HG03558 (cell line): ENCODE measurements around the gene DENND11.

Source experiments
- ATAC-seq: cut with Tn5 transposase; IDR thresholded peaks from one replicate; pipeline ENCODE4 v1.9.1; 2021; ENCODE audit warnings: moderate number of reproducible peaks; ENCODE audit not compliant: unreplicated experiment; ENCODE audit errors: extremely low read depth

The DENND11 gene, protein sequence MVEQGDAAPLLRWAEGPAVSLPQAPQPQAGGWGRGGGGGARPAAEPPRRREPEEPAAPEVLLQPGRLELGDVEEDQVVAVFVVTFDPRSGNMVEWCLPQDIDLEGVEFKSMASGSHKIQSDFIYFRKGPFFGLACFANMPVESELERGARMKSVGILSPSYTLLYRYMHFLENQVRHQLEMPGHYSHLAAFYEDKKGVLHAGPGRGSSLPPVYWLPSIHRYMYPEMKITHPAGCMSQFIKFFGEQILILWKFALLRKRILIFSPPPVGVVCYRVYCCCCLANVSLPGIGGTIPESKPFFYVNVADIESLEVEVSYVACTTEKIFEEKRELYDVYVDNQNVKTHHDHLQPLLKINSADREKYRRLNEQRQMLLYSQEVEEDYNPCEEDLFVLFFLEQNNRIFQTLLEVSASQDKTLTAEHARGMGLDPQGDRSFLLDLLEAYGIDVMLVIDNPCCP

DNA sequence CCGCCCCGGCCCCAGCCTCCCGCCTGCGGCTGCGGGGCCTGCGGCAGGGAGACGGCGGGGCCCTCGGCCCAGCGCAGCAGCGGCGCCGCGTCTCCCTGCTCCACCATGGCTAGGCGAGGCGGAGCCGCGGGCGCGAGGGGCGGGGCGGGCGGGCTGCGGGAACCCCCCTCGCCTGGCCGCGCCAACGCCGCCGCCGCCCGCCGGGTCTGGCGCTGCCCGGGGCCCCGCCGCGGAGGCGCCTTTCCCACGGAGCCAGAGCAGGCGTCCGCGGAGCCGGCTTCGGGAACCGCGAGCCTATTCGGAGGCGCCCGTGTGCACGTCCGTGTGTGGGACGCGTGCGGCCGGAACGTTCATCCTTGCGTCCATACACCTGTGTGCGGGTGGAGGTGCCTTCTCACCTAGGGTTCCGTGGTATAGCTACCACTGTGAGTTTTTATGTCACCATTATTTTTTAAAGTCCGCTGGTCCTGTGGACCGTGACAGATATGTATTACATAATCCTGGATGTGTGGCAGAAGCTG is at the start of gene DENND11:
DENND11 (minus strand) TSS at position 120 of the 521 bp plus-strand sequence; CDS start at position 107, 13 bp downstream.
- peak; percentile 40 for ATAC-seq

DNA sequence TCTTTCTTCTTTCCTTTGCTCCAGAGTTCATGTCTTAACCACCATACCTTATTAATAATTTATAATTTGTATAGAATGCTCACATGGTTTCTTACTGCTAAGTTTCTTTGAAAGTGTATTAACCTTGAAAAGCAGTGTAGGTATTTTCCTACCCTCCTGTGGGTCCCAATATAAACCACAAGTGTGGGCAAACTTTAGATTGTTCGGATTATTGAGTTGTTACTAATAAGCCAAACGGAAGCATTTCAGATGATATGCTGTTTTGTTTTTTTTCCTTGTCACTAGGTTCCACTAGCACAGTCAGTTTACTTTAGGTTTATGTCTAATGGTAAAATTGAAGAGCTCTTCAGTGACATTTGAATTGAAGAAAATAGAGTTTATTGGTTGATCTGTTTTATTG is 46.4 kb upstream of the DENND11 start:
- no peak for ATAC-seq

GRCh38 chr7:141744131-141744530 is 42.2 kb upstream of the DENND11 start:
- no peak for ATAC-seq

DNA sequence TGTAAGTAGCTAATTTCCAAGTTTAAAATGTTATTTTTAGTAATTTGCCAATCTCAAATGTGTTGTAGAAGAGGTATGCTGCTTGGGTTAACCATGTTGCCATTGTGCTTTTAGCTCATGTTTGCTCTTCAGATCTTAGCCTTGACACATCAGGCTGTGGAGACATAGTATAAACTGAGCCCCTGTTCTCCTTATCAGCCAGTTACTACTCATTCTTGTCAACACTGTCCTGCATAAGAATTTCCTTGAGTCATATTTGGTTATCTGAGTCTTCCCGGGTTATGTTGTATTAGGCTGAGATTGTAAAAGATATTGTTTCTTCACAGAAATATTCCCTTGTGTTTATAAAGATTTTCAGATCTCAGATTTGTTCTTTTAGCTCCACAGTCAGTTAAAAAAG is 40.3 kb upstream of the DENND11 start:
- ATAC-seq = no peak

GRCh38 chr7:141739250-141739649 is 37.3 kb upstream of the DENND11 start:
- ATAC-seq = no peak

- ATAC-seq = peak; percentile 7
These were observed 36.6 kb upstream of the DENND11 start for GRCh38 chr7:141738592-141739013.

GRCh38 chr7:141737836-141738591 is 36.0 kb upstream of the DENND11 start, which contains the start of gene SSBP1:
TSS of gene SSBP1 (plus strand) at chr7:141738358. CDS start at chr7:141739167, 809 bp downstream.
- ATAC-seq = peak; percentile 88

- ATAC-seq = no peak
These were observed 35.3 kb upstream of the DENND11 start for GRCh38 chr7:141737118-141737835.

GRCh38 chr7:141731476-141732149 is 29.6 kb upstream of the DENND11 start:
- no peak for ATAC-seq

- no peak for ATAC-seq
These were observed 27.1 kb upstream of the DENND11 start for GRCh38 chr7:141729020-141729419.

DNA sequence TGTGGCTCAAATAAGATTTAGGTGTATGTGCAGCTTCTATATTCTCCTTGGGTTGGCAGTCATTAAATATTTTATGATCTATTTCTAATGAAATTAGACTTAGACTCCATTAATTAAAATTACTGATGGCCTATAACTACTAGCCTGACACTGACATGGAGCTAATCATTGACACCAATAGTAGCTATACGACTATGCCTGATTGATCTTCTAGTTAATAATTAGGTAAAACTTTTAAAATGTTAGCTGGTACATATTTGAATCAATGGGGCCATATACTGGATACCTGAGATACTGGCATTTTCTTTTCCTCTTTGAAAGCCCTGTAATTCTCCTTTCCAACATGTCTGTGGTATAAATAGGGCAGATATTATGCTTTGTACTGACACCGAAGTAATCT is 20.6 kb upstream of the DENND11 start:
- no peak for ATAC-seq

GRCh38 chr7:141717450-141717849 is 15.5 kb upstream of the DENND11 start:
- no peak for ATAC-seq

DNA sequence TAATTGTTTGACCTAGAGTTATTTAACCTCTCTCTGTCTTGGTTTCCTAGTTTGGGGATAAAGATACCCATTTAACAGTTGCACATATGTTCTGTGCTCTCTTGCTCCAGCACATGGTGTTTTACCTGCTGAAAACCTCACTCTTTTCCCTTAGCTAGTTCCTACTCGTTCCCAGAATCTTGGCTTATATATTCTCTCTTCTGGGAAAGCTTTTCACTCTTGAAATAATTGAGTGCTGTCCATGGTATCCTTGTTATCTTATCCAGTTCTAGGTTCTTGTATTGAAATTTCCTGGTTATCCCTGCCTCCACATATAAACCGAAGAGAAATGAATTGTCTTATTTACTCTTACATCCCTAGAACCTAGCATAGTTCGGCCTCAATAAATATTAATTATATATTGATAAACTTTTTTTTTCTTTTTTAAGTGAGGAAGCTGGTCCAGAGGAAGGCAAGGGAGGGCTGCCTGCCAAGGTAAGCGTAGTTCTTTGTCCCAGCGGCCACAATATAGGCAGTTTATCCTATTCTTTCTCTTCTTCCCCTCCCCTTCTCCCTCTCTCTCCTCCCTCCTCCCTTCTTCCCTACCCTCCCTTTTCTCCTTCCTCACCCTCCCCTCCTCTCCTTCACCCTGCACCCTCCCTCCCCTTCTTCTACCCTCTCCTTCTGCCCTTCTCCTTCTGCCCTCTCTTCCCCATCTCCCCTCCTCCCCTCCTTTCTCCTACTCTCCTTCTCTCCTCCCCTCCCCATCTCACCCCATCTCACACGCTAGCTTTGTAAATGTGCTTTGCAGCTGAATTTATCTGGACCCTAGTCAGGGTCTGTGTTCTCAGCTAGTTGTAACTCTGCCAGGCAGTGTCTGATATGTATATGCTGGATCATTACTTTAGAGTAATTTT is 14.1 kb upstream of the DENND11 start:
- no peak for ATAC-seq

DNA sequence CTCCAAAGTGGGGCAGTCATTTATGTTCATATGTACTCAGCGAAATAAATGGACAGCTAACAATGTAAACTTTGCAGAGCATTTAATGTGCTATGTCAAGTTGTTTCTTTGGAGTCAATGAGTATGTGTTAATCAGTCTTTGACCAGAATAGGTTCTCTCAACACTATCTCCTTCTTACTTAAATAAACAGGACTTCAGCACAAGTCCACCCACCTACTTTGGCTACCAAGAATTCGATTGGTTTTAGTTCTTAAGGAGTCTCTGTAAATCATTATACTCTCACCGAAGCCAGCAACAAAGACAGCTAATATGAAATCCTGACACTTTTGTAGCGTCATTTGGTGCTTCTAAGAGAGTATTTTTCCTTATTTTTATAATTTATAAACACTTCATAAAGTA is 13.1 kb upstream of the DENND11 start:
- ATAC-seq = no peak

GRCh38 chr7:141714571-141714970 is 12.6 kb upstream of the DENND11 start:
- ATAC-seq = no peak

GRCh38 chr7:141713890-141714289 is 11.9 kb upstream of the DENND11 start:
- no peak for ATAC-seq

GRCh38 chr7:141712603-141713255 is 10.8 kb upstream of the DENND11 start:
- ATAC-seq = no peak

- ATAC-seq = no peak
These were observed 8.3 kb upstream of the DENND11 start for GRCh38 chr7:141710301-141710700.
